NCI-H82 (cell line): ENCODE results near the gene OR9A2.

Source experiments
- DNase-seq: peaks from one replicate; lab custom pipeline; 2025; lab: John Stamatoyannopoulos, UW

Gene OR9A2

DNA sequence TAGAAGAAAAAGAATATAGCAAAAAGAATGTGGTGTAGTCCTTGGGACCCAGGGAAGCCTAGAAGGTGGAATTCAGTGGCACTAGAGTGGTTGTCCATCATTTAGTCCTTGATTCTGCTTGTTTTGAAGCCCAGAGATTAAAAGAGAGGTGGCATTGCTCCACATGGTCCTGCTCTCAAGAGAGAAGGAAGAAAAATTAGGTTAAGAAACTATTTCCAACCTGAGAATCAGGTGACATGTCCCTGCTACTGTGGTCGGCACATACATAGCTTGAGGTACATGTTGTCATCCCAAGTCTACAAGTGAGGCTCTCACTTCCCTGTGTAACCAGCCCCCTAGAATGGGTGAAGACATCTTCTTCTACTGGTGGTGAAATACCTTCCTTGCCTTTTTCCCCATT is at the start of gene OR9A2:
Gene OR9A2 (minus strand): TSS at position 101 of the 400 bp plus-strand sequence. CDS start 0 bp downstream, at position 101.
- no peak for DNase-seq

- DNase-seq: no peak
Measured at GRCh38 chr7:143074141-143074540, 47.2 kb upstream of the OR9A2 start.

GRCh38 chr7:143073556-143073955 is 46.6 kb upstream of the OR9A2 start:
- no peak for DNase-seq

GRCh38 chr7:143069912-143070500 is 43.1 kb upstream of the OR9A2 start:
- no peak for DNase-seq

DNA sequence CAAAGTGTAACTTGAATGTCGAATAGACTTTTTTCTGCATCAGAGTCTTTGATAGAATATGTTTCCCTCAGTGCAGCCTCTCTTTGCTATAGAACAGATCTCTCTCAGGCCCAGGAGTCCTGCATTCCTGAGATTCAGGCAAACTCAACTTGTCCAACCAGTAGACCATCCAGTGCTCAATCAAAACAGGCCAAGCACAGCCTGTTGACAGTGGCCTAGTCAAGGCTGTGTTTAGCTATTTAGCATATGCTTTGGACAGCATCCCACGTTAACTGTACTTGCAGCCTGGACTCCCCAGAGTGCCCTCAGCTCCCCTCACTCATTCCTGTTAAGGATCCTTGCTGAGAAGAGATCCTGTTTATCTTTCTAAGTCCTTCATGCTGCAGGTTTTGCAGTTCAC is 41.5 kb upstream of the OR9A2 start:
- no peak for DNase-seq

DNA sequence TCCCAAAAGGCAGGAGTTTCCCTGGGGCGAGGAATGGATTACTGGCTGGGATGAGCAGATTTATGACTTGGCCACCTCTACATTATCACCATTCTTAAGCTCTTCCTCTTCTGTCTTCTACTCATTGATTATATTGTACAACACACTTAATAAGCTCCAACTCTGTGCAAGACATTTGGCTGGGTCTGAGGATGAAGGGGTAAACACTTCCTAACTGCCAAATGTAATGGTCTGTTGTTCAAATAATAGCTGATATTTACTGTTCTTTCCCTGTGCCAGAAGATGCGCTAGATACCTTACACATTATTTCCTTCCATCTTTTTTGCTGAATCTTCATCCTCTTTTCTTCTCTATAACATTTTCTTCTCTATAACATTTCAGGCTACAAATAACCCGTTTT is 36.8 kb upstream of the OR9A2 start:
- no peak for DNase-seq

- DNase-seq: no peak
Measured at GRCh38 chr7:143055754-143056153, 28.8 kb upstream of the OR9A2 start.

DNA sequence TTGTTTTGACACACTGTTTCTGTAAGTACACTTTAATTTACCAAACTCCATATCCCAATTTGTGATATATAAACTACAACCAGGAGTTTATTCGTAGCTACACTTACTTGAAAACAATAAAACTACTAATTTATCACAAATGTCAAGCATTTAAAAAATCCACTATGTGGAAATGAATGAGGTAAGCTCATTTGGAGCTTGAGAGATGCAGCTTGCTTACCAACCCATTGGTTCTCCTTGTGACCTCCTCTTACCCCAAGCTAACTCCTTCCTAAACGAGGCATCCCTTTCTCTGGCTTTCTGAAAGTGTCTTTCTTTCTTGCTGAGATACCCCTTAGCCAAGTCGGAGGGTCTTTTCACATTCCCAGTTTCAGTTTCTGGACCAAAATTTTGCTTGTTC is 27.7 kb upstream of the OR9A2 start:
- DNase-seq: no peak

- DNase-seq: no peak
Measured at GRCh38 chr7:143052041-143052440, 25.1 kb upstream of the OR9A2 start, which contains the start of gene OR6V1. Gene OR6V1, plus strand, starts transcription at chr7:143052341. Its CDS starts 0 bp downstream, at chr7:143052341.

DNA sequence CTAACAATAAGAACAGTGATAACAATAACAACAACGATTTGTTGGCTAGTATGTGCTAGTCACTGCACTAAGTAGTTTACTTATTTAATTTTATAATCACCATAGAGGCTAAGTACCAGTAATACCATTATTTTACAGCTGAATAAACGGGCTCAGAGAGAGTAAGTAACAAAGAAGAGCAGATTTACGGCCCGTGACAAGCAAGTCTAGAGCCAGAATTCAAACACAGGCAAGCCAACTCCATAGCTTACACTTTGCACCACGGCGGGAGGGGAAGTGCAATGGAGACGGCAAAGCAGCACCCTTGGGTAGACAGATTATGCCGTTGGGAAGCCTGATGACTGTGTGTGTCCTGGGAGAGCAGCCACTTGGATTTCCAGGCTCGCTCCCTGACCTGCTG is 24.0 kb upstream of the OR9A2 start:
- DNase-seq: peak; percentile 67

- DNase-seq: no peak
Measured at GRCh38 chr7:143049362-143049761, 22.4 kb upstream of the OR9A2 start.

GRCh38 chr7:143048827-143049226 is 21.9 kb upstream of the OR9A2 start:
- no peak for DNase-seq

DNA sequence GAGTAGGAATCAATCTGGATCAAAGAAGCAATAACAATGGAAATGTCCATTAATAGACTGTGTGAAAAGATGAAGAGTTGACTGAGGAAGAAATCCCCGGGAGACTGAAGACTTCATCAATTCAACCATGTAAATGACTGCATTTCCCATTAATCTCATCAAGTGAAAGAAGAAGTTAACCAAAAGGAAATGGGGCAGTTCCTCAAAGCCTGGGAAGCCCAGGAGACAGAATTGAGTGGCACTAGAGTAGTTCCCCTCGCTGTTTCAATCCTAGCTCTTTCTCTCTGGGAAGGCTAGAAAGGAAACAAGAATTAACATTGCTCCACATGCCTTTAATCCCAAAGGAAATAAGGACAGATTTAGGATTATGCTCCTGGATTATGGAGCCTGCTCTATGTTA is 20.4 kb upstream of the OR9A2 start:
- peak; percentile 73 for DNase-seq

- no peak for DNase-seq
Measured at GRCh38 chr7:143046426-143046851, 19.5 kb upstream of the OR9A2 start.

DNA sequence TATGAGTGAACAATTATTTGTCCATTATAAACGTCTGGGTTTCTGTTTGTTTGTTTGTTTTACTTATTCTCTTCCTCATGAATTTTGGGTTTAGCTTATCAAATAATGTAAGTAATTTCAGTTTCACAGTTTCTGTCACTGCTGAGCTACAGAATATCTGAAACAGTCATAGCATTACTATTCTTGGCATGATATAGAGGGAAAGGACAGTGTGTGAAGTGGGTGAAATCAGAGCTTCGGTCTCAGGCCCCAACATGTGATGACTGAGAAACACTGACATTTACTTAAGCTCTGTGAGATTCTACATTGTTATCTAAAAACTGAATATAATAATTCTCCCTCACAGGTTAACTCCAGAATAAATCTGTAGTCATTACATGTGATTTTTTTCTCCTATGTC is 16.5 kb upstream of the OR9A2 start:
- no peak for DNase-seq

DNA sequence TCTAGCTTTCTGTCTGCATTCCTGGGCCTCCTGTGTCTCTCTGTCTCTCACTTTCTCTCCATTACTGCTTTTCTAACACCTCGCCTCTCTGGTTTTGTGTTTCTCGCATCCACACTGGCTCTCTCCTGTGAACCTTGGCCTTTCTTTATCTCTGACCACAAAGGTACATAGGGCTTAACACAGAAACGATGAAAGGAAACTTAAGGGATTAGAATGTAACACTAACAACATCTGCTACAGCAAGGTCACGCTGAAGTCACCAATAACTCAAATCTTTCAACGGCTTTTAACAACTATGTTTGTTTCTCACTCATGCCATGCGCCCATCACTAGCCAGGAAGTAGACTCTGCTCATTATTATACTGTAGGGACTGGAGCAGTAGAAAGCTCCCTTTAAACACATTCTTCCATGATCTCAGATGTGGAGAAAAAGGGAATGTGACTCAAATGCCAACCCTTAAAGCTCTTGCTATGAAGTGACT is 15.9 kb upstream of the OR9A2 start:
- DNase-seq: peak; percentile 75

DNA sequence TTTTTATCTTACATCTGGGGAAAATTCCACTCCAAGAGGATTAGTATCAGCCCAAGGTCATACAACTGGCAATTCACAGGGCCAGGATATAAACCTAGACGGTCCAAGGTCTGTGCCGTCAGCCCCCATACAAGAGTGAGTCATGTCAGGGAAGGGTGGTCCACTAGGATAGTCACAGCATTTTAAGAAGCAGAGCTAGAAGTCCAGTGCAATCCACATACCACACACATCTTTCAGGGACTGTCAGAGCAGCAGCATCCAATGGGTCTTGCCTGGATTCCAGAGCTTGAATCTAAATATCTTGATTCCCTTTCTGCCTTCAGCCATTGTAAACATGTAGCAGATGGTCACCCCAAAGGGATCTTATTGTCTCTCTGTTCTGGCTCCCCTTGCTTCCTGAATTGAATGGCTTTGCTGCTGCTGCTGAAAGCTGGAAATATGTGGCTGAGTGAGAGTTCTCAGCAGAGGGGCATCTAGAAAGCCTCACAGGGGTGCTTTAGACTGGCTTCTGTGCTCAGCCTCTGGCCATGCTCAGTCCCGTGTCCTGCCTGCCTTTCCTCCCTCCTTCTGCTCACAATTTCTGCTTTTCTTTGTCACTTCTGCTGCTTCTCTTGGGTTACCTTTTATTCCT is 15.3 kb upstream of the OR9A2 start:
- DNase-seq: peak; percentile 85

DNA sequence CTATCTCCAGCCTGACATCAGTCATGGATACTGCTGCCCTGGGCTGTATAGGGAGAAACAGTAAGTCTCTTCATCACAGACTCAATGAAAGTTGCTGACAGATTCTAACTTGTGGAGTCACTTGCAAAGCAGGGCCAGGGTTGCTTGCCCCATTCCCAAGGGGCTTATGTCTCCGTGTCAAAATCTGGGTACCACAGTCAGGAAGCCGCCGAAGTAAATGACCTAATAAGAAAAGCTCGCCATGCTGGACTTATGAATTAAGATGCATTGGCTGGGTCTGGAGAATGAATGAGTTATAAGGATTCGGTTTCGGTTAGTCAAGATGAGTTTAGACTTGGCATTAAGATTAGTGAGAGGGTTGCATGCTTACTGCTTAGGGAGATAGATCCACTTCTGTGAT is 14.4 kb upstream of the OR9A2 start:
- peak; percentile 35 for DNase-seq

GRCh38 chr7:143040209-143040715 is 13.3 kb upstream of the OR9A2 start:
- no peak for DNase-seq

- DNase-seq: no peak
Measured at GRCh38 chr7:143038635-143039034, 11.7 kb upstream of the OR9A2 start.

DNA sequence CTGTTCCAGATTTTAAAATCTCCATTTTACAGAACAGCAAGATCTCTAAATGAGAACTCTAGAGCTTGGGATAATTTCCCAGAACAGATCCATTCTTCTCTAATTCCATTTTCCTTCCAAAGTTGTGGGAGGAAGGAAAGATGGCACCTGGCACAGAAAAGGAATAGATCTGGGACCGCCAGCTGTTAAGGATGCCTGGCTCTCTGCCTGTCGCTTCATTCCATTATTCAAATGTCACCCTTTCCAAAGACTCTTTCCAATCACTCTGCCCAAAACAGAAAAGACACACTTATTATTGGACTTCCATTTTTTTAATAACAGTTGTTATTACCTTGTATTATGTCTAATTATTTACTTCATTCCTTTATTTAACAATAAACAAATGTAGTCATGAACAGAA is 751 bp upstream of the OR9A2 start:
- no peak for DNase-seq

DNA sequence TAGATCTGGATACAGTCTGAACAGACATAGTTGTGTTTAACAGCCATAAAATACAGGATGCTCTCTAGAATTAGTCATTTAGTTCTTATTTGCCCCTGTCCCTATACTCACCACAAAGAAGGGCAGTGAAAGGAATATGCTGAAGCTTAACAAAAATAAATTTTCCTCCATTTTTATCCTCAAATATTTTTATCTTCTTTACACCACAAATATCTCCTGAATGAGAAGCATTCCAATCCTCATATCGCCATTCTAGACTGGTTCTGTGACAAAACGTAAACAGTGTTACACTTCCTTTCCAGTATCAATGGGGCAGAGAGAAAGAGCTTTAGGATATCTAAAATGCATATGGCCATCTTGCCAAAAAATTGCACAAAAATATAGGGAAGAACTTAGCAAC is 1.6 kb downstream of the OR9A2 start:
- no peak for DNase-seq

DNA sequence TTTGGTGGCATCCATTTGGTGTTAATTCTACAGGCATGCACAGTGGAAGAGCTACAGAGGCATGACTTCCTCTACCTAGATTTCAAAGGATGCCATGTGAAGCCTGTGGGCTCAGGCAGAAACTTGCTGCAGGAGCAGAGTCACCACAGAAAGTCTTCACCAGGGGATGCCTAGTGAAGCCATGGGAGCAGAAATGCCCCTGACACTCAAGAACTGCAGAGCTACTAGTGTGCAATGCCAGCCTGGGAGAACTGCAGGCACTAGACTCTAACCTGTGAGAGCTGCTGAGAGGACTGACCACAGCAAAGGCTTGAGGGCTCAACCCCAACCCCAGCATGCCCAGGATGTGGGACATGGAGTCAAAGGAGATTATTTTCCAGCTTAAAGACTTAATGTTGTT is 3.9 kb downstream of the OR9A2 start:
- DNase-seq: no peak

GRCh38 chr7:143018931-143019330 is 8.0 kb downstream of the OR9A2 start:
- DNase-seq: no peak
